OCI-LY3 (cell line): ENCODE data around the gene HRH1.

ENCODE experiments used
- H2AFZ ChIP-seq: fragments of 200-600, 300-600 bp; shearing (Covaris generic); 2 replicates; pipeline ENCODE4 v1.6.0; 2014; ENCODE audit warnings: antibody characterized with exemption, low read depth, low read length
- H3K27ac ChIP-seq: fragments of 200-600, 300-600 bp; sonication (generic); 2 replicates; pipeline ENCODE4 v1.5.1; 2014; ENCODE audit warnings: mild to moderate bottlenecking, low read length, moderate library complexity, mixed read lengths
- H3K27me3 ChIP-seq: fragments of 200-600, 300-600 bp; sonication (generic); 2 replicates; pipeline ENCODE4 v1.6.1; 2014; ENCODE audit warnings: low read depth, low read length, mixed read lengths
- H3K36me3 ChIP-seq: fragments of 200-600, 300-600 bp; sonication (generic); replicated peaks from 2 replicates; pipeline ENCODE3; 2014; ENCODE audit warnings: low read depth, low read length, mixed read lengths
- H3K4me1 ChIP-seq: fragments of 300-600, 200-600 bp; sonication (generic); 2 replicates; pipeline ENCODE4 v1.6.1; 2014; ENCODE audit warnings: low read length, mixed read lengths
- H3K4me2 ChIP-seq: fragments of 200-600, 300-600 bp; sonication (generic); 2 replicates; pipeline ENCODE4 v1.6.1; 2014; ENCODE audit warnings: low read length, mixed read lengths
- H3K4me3 ChIP-seq: fragments of 300-600, 200-600 bp; sonication (generic); 2 replicates; pipeline ENCODE4 v1.5.1; 2014; ENCODE audit warnings: antibody characterized with exemption, mild to moderate bottlenecking, low read length, moderate library complexity
- H3K79me2 ChIP-seq: fragments of 300-600, 200-600 bp; shearing (Covaris generic); 2 replicates; pipeline ENCODE4 v1.6.1; 2014; ENCODE audit warnings: mild to moderate bottlenecking, low read length, mixed read lengths
- H3K9ac ChIP-seq: fragments of 300-600, 200-600 bp; shearing (Covaris generic); 2 replicates; pipeline ENCODE4 v1.6.0; 2014; ENCODE audit warnings: mild to moderate bottlenecking, low read length, moderate library complexity
- H3K9me3 ChIP-seq: fragments of 200-600, 300-600 bp; shearing (Covaris generic); 2 replicates; pipeline ENCODE4 v1.6.1; 2014; ENCODE audit warnings: low read length, mixed read lengths; ENCODE audit not compliant: insufficient read depth
- H4K20me1 ChIP-seq: fragments of 200-600, 300-600 bp; sonication (generic); 2 replicates; pipeline ENCODE4 v1.6.1; 2016; ENCODE audit warnings: low read length, mixed read lengths; ENCODE audit not compliant: insufficient read depth
- EZH2phosphoT487 ChIP-seq: fragments of 200-600 bp; shearing (Covaris generic); IDR thresholded peaks from 2 replicates; pipeline ENCODE4 v1.6.1; 2018; ENCODE audit warnings: antibody characterized with exemption, mixed run types, low read depth
- TF ChIP-seq, protein P1 (sequence below): fragments of 200-600, 300-600 bp; sonication (generic); IDR thresholded peaks from 2 replicates; pipeline ENCODE4 v1.5.1; 2014; ENCODE audit warnings: antibody characterized with exemption, low read length, low read depth

The HRH1 gene

DNA sequence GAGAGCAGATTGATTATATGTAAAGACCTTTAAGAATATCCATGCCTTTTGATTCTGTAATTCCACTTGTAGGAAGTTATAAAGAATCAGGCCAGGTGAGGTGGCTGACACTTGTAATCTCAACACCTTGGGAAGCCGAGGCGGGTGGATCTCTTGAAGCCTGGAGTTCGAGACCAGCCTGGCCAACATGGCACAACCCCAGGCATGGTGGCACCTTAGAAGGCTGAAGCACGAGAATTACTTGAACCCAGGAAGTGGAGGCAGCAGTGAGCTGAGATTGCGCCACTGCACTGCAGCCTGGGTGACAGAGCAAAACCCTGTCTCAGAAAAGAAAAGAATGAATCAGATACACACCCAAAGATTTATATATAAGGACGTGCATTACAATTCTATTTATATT is 33.9 kb downstream of the HRH1 start:
- H3K4me2 ChIP-seq = no peak overlapping the region
- H3K9ac ChIP-seq = no peak overlapping the region
- no peaks in the 10 kb centered on the region for H4K20me1 ChIP-seq
- no peak overlapping the region for H3K4me3 ChIP-seq
- H2AFZ ChIP-seq = no peak overlapping the region
- H3K4me1 ChIP-seq = no peaks in the 10 kb centered on the region
- no peaks in the 10 kb centered on the region for H3K79me2 ChIP-seq
- H3K27ac ChIP-seq = no peak overlapping the region
- peaks cover 24% of the 10 kb centered on the region for H3K27me3 ChIP-seq
- no peak for TF ChIP-seq EZH2phosphoT487
- TF ChIP-seq, protein P1, sequence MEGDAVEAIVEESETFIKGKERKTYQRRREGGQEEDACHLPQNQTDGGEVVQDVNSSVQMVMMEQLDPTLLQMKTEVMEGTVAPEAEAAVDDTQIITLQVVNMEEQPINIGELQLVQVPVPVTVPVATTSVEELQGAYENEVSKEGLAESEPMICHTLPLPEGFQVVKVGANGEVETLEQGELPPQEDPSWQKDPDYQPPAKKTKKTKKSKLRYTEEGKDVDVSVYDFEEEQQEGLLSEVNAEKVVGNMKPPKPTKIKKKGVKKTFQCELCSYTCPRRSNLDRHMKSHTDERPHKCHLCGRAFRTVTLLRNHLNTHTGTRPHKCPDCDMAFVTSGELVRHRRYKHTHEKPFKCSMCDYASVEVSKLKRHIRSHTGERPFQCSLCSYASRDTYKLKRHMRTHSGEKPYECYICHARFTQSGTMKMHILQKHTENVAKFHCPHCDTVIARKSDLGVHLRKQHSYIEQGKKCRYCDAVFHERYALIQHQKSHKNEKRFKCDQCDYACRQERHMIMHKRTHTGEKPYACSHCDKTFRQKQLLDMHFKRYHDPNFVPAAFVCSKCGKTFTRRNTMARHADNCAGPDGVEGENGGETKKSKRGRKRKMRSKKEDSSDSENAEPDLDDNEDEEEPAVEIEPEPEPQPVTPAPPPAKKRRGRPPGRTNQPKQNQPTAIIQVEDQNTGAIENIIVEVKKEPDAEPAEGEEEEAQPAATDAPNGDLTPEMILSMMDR = no peak
- H3K9me3 ChIP-seq = no peaks in the 10 kb centered on the region
- no peaks in the 10 kb centered on the region for H3K36me3 ChIP-seq

DNA sequence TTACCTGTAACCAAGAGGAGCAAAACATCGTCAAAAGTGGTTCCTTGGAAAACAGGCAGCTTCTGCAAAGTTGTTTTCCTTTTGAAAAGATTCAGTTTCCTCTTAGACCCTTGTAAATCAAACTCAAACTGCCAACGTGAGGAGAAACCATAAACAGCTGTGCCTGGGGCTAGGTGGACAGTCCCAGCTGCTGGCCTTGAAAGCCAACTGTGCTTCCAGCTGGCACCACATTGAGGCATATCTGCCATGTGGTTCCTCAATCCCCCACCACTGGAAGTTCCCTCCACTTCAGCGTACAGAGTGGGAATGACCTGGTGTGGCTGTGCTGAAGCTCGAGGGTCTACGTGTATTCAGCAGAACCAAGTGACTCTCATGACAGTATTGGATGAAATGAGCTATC is 40.9 kb downstream of the HRH1 start:
- Histone ChIP-seq H3K36me3 (no peaks in the 10 kb centered on the region), H4K20me1 (no peaks in the 10 kb centered on the region), H3K4me1 (no peaks in the 10 kb centered on the region), H3K9ac (no peak overlapping the region), H3K4me3 (no peak overlapping the region), H3K4me2 (no peak overlapping the region), H3K27me3 (peaks cover 7% of the 10 kb centered on the region), H2AFZ (no peak overlapping the region), H3K9me3 (no peaks in the 10 kb centered on the region), H3K79me2 (no peaks in the 10 kb centered on the region), H3K27ac (no peak overlapping the region)
- TF ChIP-seq EZH2phosphoT487 = no peak
- TF ChIP-seq, protein P1 = no peak

DNA sequence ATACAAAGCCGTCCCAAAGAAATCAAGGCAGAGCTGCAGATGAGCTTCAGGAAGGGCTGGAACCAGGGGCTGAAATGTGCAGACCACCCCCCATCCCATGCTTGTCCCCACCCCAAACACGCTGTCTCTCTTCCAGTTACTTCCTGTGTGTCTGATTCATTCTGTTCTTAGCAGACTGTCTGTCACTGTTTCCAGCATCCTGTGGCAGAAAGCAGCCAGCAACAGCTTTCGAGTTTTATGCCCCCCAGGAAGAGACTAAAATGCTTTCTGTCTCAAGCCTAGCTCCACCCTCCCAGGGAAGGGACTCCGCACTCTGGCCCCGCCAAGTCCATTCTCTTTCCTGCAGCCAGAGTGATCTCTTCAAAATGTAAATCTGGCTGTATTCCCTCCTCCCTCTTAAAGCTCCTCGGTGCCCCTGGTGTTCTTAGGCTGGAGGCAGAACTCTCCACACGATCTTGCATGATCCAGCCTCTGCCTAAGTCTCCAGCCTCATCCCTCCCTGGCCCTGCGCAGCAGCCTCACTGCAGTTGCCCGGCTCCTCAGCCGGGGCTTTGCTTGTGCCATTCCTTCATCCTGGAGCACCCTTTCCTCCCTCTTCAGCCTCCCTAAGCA is 41.5 kb downstream of the HRH1 start:
- Histone ChIP-seq H3K36me3 (no peaks in the 10 kb centered on the region), H3K9ac (no peak overlapping the region), H3K27me3 (peaks cover 7% of the 10 kb centered on the region), H3K4me2 (no peak overlapping the region), H4K20me1 (no peaks in the 10 kb centered on the region), H3K4me3 (no peak overlapping the region), H2AFZ (no peak overlapping the region), H3K9me3 (no peaks in the 10 kb centered on the region), H3K79me2 (no peaks in the 10 kb centered on the region), H3K4me1 (no peaks in the 10 kb centered on the region), H3K27ac (no peak overlapping the region)
- TF ChIP-seq, protein P1 = no peak
- TF ChIP-seq EZH2phosphoT487 = no peak

DNA sequence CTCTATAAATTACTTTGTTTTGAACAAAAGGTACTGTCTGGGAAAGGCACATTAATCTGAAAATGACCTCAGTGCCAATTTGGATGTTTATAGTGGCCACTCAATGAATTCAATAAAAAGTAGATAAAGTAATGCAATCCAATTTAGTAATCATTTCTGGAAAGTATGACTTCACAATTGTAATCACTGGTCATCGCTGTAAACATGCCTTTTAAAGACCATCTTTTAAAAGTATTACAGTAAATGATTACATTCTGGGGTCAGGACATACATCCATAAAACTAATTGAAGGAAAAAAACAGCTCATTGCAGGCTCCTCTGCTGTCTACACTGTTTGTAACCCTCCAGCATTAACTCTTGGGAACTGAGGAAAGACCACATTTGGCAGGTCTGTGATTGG is 43.2 kb downstream of the HRH1 start:
- TF ChIP-seq EZH2phosphoT487 = no peak
- TF ChIP-seq, protein P1 = no peak
- no peak overlapping the region for H3K27ac ChIP-seq
- H3K79me2 ChIP-seq = no peaks in the 10 kb centered on the region
- H3K4me2 ChIP-seq = no peak overlapping the region
- H3K4me1 ChIP-seq = no peaks in the 10 kb centered on the region
- peaks cover 7% of the 10 kb centered on the region for H3K27me3 ChIP-seq
- no peaks in the 10 kb centered on the region for H4K20me1 ChIP-seq
- no peaks in the 10 kb centered on the region for H3K36me3 ChIP-seq
- no peak overlapping the region for H3K4me3 ChIP-seq
- H2AFZ ChIP-seq = no peak overlapping the region
- H3K9ac ChIP-seq = no peak overlapping the region
- H3K9me3 ChIP-seq = no peaks in the 10 kb centered on the region
